ENCODE measurements around the gene SRA1.
"Not testable (repeated sequence)": the region's sequence is repeated elsewhere in the genome, so short reads cannot be mapped to it uniquely, and the experiment has no call there.

Gene SRA1

DNA sequence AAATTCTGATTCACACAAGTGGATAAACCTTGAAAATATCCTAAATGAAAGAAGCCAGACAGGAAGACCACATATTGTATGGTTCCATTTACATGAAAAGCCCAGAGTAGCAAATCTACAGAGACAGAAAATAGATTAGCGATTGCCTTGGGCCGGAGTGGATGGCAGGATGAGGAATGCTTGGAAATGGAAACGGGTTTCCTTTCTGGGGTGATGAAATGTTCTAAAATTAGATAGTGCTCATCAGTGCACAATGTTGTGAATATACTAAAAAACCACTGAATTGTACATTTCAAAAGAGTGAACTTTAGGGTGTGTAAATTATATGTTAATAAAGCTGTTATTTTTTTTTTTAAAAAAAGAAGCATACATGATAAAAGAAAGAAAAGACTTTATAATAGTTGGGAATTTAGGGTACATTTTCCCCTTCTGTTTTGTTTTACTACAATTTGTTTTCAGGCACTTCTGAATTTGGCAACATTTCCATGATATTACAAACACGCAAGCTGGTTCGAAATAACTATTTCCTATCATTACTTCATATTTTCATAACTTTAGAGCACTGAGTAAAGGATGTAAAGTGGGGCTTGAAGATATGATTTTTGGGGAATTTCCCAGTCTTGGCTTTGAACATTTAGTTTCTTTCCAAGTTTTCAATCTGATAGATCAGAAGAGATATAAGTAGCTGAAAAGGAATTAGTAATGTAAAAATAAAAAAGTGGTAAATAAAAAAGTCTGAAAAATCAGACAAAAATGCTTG lies 31.2 kb upstream of the SRA1 start:
- DNase-seq (ENCODE audit: low read depth): no peak
- H3K4me3 ChIP-seq (ENCODE audit: low read depth, low read length): no peak overlapping the region
- TF ChIP-seq, protein P1, sequence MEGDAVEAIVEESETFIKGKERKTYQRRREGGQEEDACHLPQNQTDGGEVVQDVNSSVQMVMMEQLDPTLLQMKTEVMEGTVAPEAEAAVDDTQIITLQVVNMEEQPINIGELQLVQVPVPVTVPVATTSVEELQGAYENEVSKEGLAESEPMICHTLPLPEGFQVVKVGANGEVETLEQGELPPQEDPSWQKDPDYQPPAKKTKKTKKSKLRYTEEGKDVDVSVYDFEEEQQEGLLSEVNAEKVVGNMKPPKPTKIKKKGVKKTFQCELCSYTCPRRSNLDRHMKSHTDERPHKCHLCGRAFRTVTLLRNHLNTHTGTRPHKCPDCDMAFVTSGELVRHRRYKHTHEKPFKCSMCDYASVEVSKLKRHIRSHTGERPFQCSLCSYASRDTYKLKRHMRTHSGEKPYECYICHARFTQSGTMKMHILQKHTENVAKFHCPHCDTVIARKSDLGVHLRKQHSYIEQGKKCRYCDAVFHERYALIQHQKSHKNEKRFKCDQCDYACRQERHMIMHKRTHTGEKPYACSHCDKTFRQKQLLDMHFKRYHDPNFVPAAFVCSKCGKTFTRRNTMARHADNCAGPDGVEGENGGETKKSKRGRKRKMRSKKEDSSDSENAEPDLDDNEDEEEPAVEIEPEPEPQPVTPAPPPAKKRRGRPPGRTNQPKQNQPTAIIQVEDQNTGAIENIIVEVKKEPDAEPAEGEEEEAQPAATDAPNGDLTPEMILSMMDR (IDR thresholded peaks at IDR 0.05; ENCODE audit: insufficient read depth, low read depth, low read length, missing control alignments): no peak

DNA sequence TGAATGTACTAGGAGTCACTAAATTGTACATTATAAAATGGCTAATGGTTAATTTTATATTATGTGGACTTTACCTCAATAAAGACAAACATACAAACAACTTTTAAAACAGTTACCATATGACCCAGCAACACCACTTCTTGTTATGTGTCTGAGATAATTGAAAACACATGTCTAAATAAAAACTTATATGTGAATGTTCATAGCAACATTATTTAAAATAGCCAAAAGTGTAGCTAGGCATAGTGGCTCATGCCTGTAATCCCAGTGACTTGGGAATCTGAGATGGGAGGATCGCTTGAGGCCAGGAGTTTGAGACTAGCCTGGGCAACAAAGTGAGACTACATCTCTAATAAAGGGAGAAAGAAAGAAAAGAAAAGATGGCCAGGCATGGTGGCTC lies 30.2 kb upstream of the SRA1 start:
- DNase-seq (ENCODE audit: low read depth): no peak
- H3K4me3 ChIP-seq (ENCODE audit: low read depth, low read length): no peak overlapping the region
- TF ChIP-seq, protein P1 (IDR thresholded peaks at IDR 0.05; ENCODE audit: insufficient read depth, low read depth, low read length, missing control alignments): no peak

DNA sequence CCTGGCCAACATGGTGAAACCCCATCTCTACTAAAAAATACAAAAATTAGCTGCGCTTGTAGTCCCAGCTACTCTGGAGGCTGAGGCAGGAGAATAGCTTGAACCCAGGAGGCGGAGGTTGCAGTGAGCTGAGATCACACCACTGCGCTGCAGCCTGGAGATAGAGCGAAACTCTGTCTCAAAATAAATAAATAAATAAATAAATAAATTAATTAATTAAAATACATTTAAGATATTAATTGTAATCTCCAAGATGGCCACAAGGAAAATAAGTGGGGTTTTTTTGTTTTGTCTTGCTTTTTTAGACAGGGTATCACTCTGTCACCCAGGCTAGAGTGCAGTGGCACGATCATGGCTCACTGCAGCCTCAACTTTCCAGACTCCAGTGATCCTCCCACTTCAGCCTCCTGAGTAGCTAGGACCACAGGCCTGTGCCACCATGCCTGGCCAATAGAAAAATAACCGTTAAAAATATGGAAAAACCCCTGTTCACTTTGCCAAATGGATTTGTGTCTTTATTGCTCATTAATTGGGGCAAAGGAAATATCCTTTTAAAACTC lies 22.0 kb upstream of the SRA1 start:
- DNase-seq (ENCODE audit: low read depth); H3K4me3 ChIP-seq (ENCODE audit: low read depth, low read length): not testable (repeated sequence)

DNA sequence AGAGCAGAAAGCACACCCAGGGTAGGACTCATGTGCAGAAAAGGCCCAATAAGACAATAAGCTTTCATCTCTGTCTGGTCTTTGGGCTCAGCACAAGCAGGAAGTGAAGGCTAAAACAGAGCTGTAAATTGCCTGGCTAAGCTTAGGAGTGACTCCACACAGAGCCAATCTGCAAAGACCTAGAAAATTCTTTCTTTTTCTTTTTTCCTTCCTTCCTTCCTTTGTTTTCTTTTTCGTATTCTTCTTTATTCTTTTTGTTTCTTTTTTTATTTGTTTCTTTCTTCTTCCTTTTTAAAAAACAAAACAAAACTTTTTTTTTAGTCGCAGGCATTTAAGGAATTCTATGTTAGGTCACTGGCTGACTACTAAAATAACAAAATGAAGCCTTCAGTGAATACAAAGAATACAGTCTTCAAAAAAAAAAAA lies 19.5 kb upstream of the SRA1 start:
- DNase-seq (ENCODE audit: low read depth): no peak
- no peak overlapping the region for H3K4me3 ChIP-seq (ENCODE audit: low read depth, low read length)
- TF ChIP-seq, protein P1 (IDR thresholded peaks at IDR 0.05; ENCODE audit: insufficient read depth, low read depth, low read length, missing control alignments): no peak

DNA sequence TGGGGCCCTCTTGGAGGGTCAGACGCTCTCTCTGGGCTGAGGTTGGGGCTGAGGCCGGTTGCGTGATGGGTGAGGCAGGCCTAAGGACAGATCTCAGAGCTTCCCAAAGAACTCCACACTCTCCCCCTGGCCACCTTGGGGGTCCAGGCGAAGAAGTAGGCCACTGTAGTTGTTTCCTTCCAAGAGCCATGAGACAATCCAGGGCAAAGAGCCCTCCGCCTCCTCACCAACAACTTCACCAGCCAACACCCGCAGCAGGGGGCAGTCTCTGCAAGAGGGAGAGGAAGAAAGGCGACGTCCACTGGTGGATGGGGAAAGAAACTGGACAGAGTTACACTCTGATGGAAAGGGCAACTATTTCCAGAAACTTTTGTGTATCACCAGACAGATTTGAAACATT lies 18.0 kb upstream of the SRA1 start:
- DNase-seq (ENCODE audit: low read depth): no peak
- no peak overlapping the region for H3K4me3 ChIP-seq (ENCODE audit: low read depth, low read length)
- TF ChIP-seq, protein P1 (IDR thresholded peaks at IDR 0.05; ENCODE audit: insufficient read depth, low read depth, low read length, missing control alignments): no peak

DNA sequence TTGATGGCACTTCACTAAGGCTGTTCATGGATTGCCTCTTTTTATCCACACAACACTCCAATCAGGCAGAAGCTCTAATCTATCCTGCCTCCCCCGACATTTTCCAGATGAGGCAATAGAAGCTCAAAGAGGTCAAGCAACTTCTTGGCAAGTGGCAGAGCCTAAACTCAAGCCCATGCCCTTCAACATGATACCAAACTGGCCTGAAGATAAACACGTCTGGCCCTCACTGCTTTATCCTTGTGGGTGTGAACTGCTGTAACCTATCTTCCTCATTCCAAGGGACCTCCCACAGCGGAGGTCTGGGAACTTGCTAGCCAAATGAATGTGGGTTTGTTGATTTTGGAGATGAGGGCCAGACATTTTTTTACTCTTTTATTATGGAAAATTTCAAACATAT lies 16.9 kb upstream of the SRA1 start:
- TF ChIP-seq, protein P1 (IDR thresholded peaks at IDR 0.05; ENCODE audit: insufficient read depth, low read depth, low read length, missing control alignments): no peak
- no peak for DNase-seq (ENCODE audit: low read depth)
- H3K4me3 ChIP-seq (ENCODE audit: low read depth, low read length): no peak overlapping the region

DNA sequence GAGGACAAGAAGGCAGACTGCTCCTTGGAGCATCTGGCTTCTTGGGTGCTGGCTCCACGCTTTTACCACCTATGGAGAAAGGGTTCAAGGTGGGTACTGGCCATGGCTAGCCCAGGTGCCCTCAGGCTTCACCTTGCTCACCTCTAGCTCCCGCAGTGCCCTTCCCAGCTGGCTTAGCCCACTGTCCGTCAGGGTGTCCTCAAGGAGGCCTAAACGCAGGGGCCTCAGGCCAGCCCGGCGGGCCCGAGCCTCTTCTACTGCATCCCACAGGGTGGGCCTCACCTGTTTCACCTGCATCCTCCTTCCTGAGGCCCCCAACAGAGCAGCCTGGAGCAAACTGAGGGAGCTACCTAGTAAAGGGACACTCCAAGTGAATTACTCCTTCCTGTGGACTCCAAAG lies 16.4 kb upstream of the SRA1 start:
- H3K4me3 ChIP-seq (ENCODE audit: low read depth, low read length): no peak overlapping the region
- TF ChIP-seq, protein P1 (IDR thresholded peaks at IDR 0.05; ENCODE audit: insufficient read depth, low read depth, low read length, missing control alignments): no peak
- DNase-seq (ENCODE audit: low read depth): no peak
